HepG2 (cell line): Measurements from ENCODE around the gene SARNP. TPM values are rescaled to one million over a fixed set of nuclear protein-coding genes. Genes with fewer than 3 reads are reported as not detected.

Source experiments
- ATAC-seq: fragments of 200-7000 bp; cut with Tn5 transposase; 3 replicates; pipeline ENCODE4 v1.9.1; 2020; ENCODE audit warnings: mild to moderate bottlenecking, moderate library complexity
- BruUV-seq: library from RNA; stranded (reverse); fragments of 400-500 nt; replicated peaks from 2 replicates; lab custom pipeline; 2021; lab: Mats Ljungman, UMichigan
- CTCF ChIA-PET: fragments of 300-600 bp; formaldehyde crosslinking; extraction: SDS; loops from one replicate; lab custom pipeline; 2021; ENCODE audit warnings: low total read pairs, inconsistent platforms, low intra/inter-chr PET ratio; lab: Yijun Ruan, JAX
- POLR2A ChIA-PET: fragments of 350-600 bp; sonication (Branson Sonifier 250); formaldehyde crosslinking; loops from one replicate; lab custom pipeline; 2020; ENCODE audit warnings: antibody characterized with exemption, inconsistent platforms; lab: Yijun Ruan, JAX
- DNase-seq: peaks from one replicate; pipeline ENCODE4 v3.0.0-alpha.2; 2015; ENCODE audit warnings: low spot score
- FAIRE-seq: peaks from 3 replicates; lab custom pipeline; 2011; peaks lifted over from hg19 to GRCh38; lab: Jason Lieb, UNC
- H2AFZ ChIP-seq: one replicate; pipeline ENCODE4 v1.6.1; 2011; ENCODE audit warnings: low read length, inconsistent platforms
- H3K27ac ChIP-seq: fragments of 300-600 bp; 3 replicates; pipeline ENCODE4 v1.8.0; 2011; ENCODE audit warnings: mixed run types, mild to moderate bottlenecking, mixed read lengths, low read length, inconsistent platforms; ENCODE audit not compliant: insufficient read depth; ENCODE audit errors: extremely low read length
- H3K27me3 ChIP-seq, 2 experiments: fragments of 200-600 bp in 1 of 2; 2 replicates in 1 of 2; 3 replicates in 1 of 2; pipeline versions ENCODE4 v1.6.0 to v1.8.0; 2011; ENCODE audit warnings: low read length in 2 of 2, mild to moderate bottlenecking in 2 of 2, moderate library complexity in 2 of 2, inconsistent platforms in 1 of 2; ENCODE audit not compliant: insufficient read depth in 2 of 2, control insufficient read depth in 1 of 2
- H3K36me3 ChIP-seq, 2 experiments: fragments of 200-600 bp in 1 of 2; replicated peaks in 1 of 2; 2 replicates in 1 of 2; 3 replicates in 1 of 2; pipeline versions ENCODE4 v1.5.1 to v1.8.0; 2011; ENCODE audit warnings: low read length in 2 of 2, inconsistent platforms in 1 of 2; ENCODE audit not compliant: insufficient read depth in 2 of 2, control insufficient read depth in 1 of 2
- H3K4me1 ChIP-seq: 2 replicates; pipeline ENCODE4 v1.5.1; 2012; ENCODE audit warnings: low read length, inconsistent platforms; ENCODE audit not compliant: insufficient read depth
- H3K4me2 ChIP-seq: 2 replicates; pipeline ENCODE4 v1.6.0; 2011; ENCODE audit warnings: low read depth, low read length, inconsistent platforms
- H3K4me3 ChIP-seq, 3 experiments: fragments of 200-600 bp in 1 of 3; sonication (generic), shearing (Covaris generic) in 1 of 3; replicated peaks in 1 of 3; 2 replicates each; pipeline ENCODE4 v1.5.1; 2011 to 2016; ENCODE audit warnings: low read length in 3 of 3, inconsistent platforms in 2 of 3, low read depth in 2 of 3, mild to moderate bottlenecking in 2 of 3, control low read depth in 1 of 3, mixed read lengths in 1 of 3; ENCODE audit not compliant: insufficient read depth in 1 of 3
- H3K79me2 ChIP-seq: one replicate; pipeline ENCODE4 v1.6.1; 2011; ENCODE audit warnings: low read length, inconsistent platforms; ENCODE audit not compliant: insufficient read depth
- H3K9ac ChIP-seq: 2 replicates; pipeline ENCODE4 v1.6.0; 2011; ENCODE audit warnings: mild to moderate bottlenecking, low read depth, low read length, inconsistent platforms; ENCODE audit not compliant: insufficient read depth
- H3K9me3 ChIP-seq: 2 replicates; pipeline ENCODE4 v1.5.1; 2012; ENCODE audit warnings: mild to moderate bottlenecking, low read length
- H4K20me1 ChIP-seq: 2 replicates; pipeline ENCODE4 v1.6.0; 2011; ENCODE audit warnings: inconsistent platforms, mild to moderate bottlenecking, low read length, moderate library complexity; ENCODE audit not compliant: insufficient read depth
- AGO1 ChIP-seq: fragments of 200-400 bp; formaldehyde crosslinking; IDR thresholded peaks from 2 replicates; pipeline ENCODE4 v1.6.1; 2017; ENCODE audit warnings: mild to moderate bottlenecking, low read depth, low read length, moderate library complexity; ENCODE audit not compliant: poor library complexity, severe bottlenecking
- AGO2 ChIP-seq: fragments of 200-400 bp; formaldehyde crosslinking; optimal IDR thresholded peaks from 2 replicates; pipeline ENCODE3; 2017; ENCODE audit warnings: mild to moderate bottlenecking, low read depth, low read length, moderate library complexity
- CHD4 ChIP-seq: fragments of 200-600 bp; sonication (generic); IDR thresholded peaks from 2 replicates; pipeline ENCODE4 v1.7.0; 2017; ENCODE audit warnings: mild to moderate bottlenecking, low read length, borderline replicate concordance
- GATAD1 ChIP-seq: IDR thresholded peaks from 2 replicates; pipeline ENCODE4 v1.6.1; 2016; ENCODE audit warnings: missing genetic modification reagents, missing compliant biosample characterization
- KMT2B ChIP-seq: IDR thresholded peaks from 2 replicates; pipeline ENCODE4 v1.6.1; 2016; ENCODE audit warnings: missing genetic modification reagents, missing compliant biosample characterization
- LCORL ChIP-seq, 2 experiments: fragments of 450-650 bp in 1 of 2; sonication (generic) in 1 of 2; formaldehyde crosslinking in 1 of 2; IDR thresholded peaks; 2 replicates each; pipeline versions ENCODE4 v1.5.0 to v1.6.1; 2017 to 2020; ENCODE audit warnings: antibody characterized with exemption in 1 of 2, missing genetic modification reagents in 1 of 2
- MEIS1 ChIP-seq: sonication (generic); formaldehyde crosslinking; IDR thresholded peaks from 2 replicates; pipeline ENCODE4 v1.9.0; 2021; ENCODE audit warnings: mild to moderate bottlenecking, missing genetic modification reagents, moderate library complexity, borderline replicate concordance
- RAD21 ChIP-seq: fragments of 450-650 bp; formaldehyde crosslinking; IDR thresholded peaks from 2 replicates; pipeline ENCODE4 v1.5.0; 2020; ENCODE audit warnings: mild to moderate bottlenecking
- SNAPC5 ChIP-seq: sonication (generic); formaldehyde crosslinking; IDR thresholded peaks from 2 replicates; pipeline ENCODE4 v1.8.1; 2023; ENCODE audit warnings: mild to moderate bottlenecking, missing genetic modification reagents, borderline replicate concordance
- XRCC5 ChIP-seq: fragments of 200-400 bp; formaldehyde crosslinking; optimal IDR thresholded peaks from 2 replicates; pipeline ENCODE3; 2017; ENCODE audit warnings: mild to moderate bottlenecking, low read length
- ZNF160 ChIP-seq: sonication (generic); formaldehyde crosslinking; IDR thresholded peaks from 2 replicates; pipeline ENCODE4 v1.8.0; 2022; ENCODE audit warnings: mild to moderate bottlenecking, inconsistent platforms, missing genetic modification reagents
- ZNF678 ChIP-seq: sonication (generic); formaldehyde crosslinking; IDR thresholded peaks from 2 replicates; pipeline ENCODE4 v1.4.0; 2020; ENCODE audit warnings: mild to moderate bottlenecking, missing genetic modification reagents
- ZNF841 ChIP-seq: sonication (generic); formaldehyde crosslinking; IDR thresholded peaks from 2 replicates; pipeline ENCODE4 v1.8.1; 2023; ENCODE audit warnings: missing genetic modification reagents, borderline replicate concordance
- WGBS: methylation state at CpG from one replicate; pipeline ENCODE4 v1.1.6; 2017; ENCODE audit warnings: low lambda C conversion rate; 5-methylcytosine and 5-hydroxymethylcytosine counted together
- in situ Hi-C: cut with HindIII; loops from 2 replicates; pipeline ENCODE4 v1.10.0; 2017; ENCODE audit warnings: low pct_unique_long_range_greater_than_20kb; ENCODE audit not compliant: extremely low pct_ligation_motif_present
- intact Hi-C: fragments of 100-400 bp; cut with micrococcal nuclease; formaldehyde crosslinking; loops from one replicate; pipeline ENCODE4 v1.10.0; 2022; ENCODE audit not compliant: unreplicated experiment
- polyA plus RNA-seq, 8 experiments: library from polyadenylated mRNA; depleted of rRNA in 3 of 8; stranded (reverse) in 7 of 8; unstranded in 1 of 8; fragments of >200 nt; fragmentation: Illumina TruSeq in 4 of 8; extraction: Trizol in 4 of 8; gene quantifications; 2 replicates each; pipeline versions ENCODE4 v1.2.1 to v1.2.3, GENCODE V29; 2011 to 2016; ENCODE audit warnings: low read depth in 4 of 8, missing spikeins in 1 of 8, mixed read lengths in 1 of 8; ENCODE audit not compliant: insufficient read depth in 1 of 8
- total RNA-seq, 5 experiments: library from RNA; depleted of rRNA; stranded (reverse); fragments of >200 nt; fragmentation: Illumina TruSeq; extraction: Trizol; gene quantifications; 2 replicates each; pipeline ENCODE4 v1.2.3, GENCODE V29; 2016; ENCODE audit warnings: low read depth in 1 of 5
- TF ChIP-seq, protein P1 (sequence below): sonication (generic); formaldehyde crosslinking; IDR thresholded peaks from 2 replicates; pipeline ENCODE4 v1.4.0; 2020; ENCODE audit warnings: mild to moderate bottlenecking, missing genetic modification reagents

SARNP gene
- total and polyA plus RNA-seq, 2 of the 13 experiments (the other 11 are each of a cell fraction or from before 2014, with no cell fraction given) = 59.0 to 95.4 TPM

- TF ChIP-seq GATAD1 (no peak), ZNF841 (CRISPR knock-in tag) (no peak), RAD21 (no peak), ZNF678 (CRISPR knock-in tag) (no peak), MEIS1 (CRISPR knock-in tag) (no peak), SNAPC5 (CRISPR knock-in tag) (no peak), ZNF160 (CRISPR knock-in tag) (no peak)
Measured at GRCh38 chr12:55722948-55723347, 94.6 kb downstream of the SARNP start (continued).

- intact Hi-C loops (loop anchor here (1.0 to 5.0 kb wide), 5 partner anchors 15 to 534 kb away; partner anchors contain the start of gene ITGA7), in situ Hi-C loops (no loop called here)
- no peak overlapping the region for H3K4me3 ChIP-seq
- H3K36me3 ChIP-seq = peaks cover 8 to 21% of the 10 kb centered on the region in 2 experiments
- H3K79me2 ChIP-seq = no peaks in the 10 kb centered on the region
- no peaks in the 10 kb centered on the region for H3K9me3 ChIP-seq
- FAIRE-seq (no peak), ATAC-seq (no peak), DNase-seq (no peak)
- H3K27ac ChIP-seq = no peak overlapping the region
- H3K4me2 ChIP-seq = peak overlapping the region; percentile 62; the same call in 1 of the 2 replicates
- POLR2A ChIA-PET = interaction anchor here (0.7 to 5.3 kb wide), 5 partner anchors 8 to 289 kb away, joined by 3 to 38 read pairs (median 19); partner anchors contain the start of genes CD63 and DNAJC14
- H3K27me3 ChIP-seq = no peaks in the 10 kb centered on the region
- no peak overlapping the region for H2AFZ ChIP-seq
- CTCF ChIA-PET = interaction anchor here (1.0 to 2.5 kb wide), 3 partner anchors 41 to 62 kb away, joined by 4 to 13 read pairs (median 6); a partner anchor contains a TSS
- no TSS peak for BruUV-seq
- TF ChIP-seq, protein P1, sequence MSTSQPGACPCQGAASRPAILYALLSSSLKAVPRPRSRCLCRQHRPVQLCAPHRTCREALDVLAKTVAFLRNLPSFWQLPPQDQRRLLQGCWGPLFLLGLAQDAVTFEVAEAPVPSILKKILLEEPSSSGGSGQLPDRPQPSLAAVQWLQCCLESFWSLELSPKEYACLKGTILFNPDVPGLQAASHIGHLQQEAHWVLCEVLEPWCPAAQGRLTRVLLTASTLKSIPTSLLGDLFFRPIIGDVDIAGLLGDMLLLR (CRISPR knock-in tag) = 0 out of 2 replicates have a peak, but pooled peaks have one; percentile 42
- no peak for TF ChIP-seq XRCC5
- peak; percentile 65 for TF ChIP-seq AGO2
- no peak for TF ChIP-seq CHD4
- no peak for TF ChIP-seq LCORL (IDR thresholded peaks at IDR 0.05)
- TF ChIP-seq LCORL (CRISPR knock-in tag; IDR thresholded peaks at IDR 0.05) = no peak
- no peak for TF ChIP-seq KMT2B (CRISPR knock-in tag)
- peak; percentile 72 for TF ChIP-seq AGO1
- no peak overlapping the region for H3K9ac ChIP-seq
- 0 out of 2 replicates have a peak, but pooled peaks cover 2% of the 10 kb centered on the region for H4K20me1 ChIP-seq
- WGBS = 87% methylated on average over 4 of the region's 14 CpGs
- peaks cover 84% of the 10 kb centered on the region for H3K4me1 ChIP-seq
Measured at GRCh38 chr12:55721601-55722213, 95.8 kb downstream of the SARNP start.
